Type B pancreatic cell (in vitro differentiated cells): Measurements from ENCODE around the gene CAMK1D. TPM values are rescaled to one million over a fixed set of nuclear protein-coding genes. Genes with fewer than 3 reads are reported as not detected.

ENCODE experiments used
- DNase-seq: peaks from one replicate; pipeline ENCODE4 v3.0.0; 2021; ENCODE audit warnings: mixed read lengths; ENCODE audit not compliant: unreplicated experiment; ENCODE audit errors: extremely low spot score
- H3K27ac Mint-ChIP-seq: 2 replicates; pipeline ENCODE4 v1.8.0; 2021; ENCODE audit warnings: mild to moderate bottlenecking, mixed read lengths
- H3K27me3 Mint-ChIP-seq: 2 replicates; pipeline ENCODE4 v1.8.0; 2021; ENCODE audit warnings: mixed read lengths
- H3K36me3 Mint-ChIP-seq: 2 replicates; pipeline ENCODE4 v1.8.0; 2021; ENCODE audit warnings: mixed read lengths
- H3K4me1 Mint-ChIP-seq: one replicate; pipeline ENCODE4 v1.8.0; 2021; ENCODE audit warnings: mixed read lengths; ENCODE audit not compliant: unreplicated experiment
- H3K4me3 Mint-ChIP-seq: 2 replicates; pipeline ENCODE4 v1.8.0; 2021; ENCODE audit warnings: mild to moderate bottlenecking, mixed read lengths
- H3K9me3 Mint-ChIP-seq: 2 replicates; pipeline ENCODE4 v1.8.0; 2021; ENCODE audit warnings: mixed read lengths
- total RNA-seq: library from RNA; stranded (reverse); gene quantifications from 2 replicates; pipeline ENCODE4 v1.2.1, GENCODE V29; 2021; ENCODE audit warnings: low replicate concordance
- TF ChIP-seq, protein P1 (sequence below): fragments of 200-600 bp; sonication (generic); conservative IDR thresholded peaks from 2 replicates; pipeline ENCODE4 v1.5.0; 2021; ENCODE audit warnings: antibody characterized with exemption, mild to moderate bottlenecking

CAMK1D gene
- total RNA-seq, 1 donor from 2014 or later, result 12.2 TPM

DNA sequence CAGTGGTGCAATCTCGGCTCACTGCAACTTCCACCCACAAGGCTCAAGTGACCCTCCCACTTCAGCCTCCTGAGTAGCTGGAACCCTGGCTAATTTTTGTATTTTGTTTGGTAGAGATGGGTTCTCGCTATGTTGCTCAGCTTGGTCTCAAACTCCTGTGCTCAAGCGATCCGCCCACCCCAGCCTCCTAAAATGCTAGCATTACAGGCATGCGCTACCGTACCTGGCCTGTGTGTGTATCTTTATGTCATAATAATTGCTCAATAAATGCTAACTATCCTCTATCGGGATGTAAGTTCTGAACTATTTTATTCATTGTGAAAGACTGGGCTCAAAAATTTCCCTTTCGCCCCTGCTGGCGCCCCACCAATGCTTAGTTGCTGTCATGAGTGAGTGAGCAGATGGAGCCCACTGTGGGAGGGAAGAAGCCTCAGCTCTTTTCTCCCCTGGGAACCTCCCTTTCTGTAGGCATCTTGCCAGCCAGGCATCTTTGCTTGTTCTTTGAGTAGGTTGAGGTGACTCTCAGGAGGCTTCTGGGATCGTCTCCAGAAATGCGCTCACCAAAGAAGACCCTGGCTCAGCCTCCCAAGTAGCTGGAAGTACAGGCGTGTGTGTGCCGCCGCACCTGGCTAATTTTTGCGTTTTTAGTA is 38.3 kb downstream of the CAMK1D start:
- H3K36me3 Mint-ChIP-seq, result peaks cover 4% of the 10 kb centered on the region
- peaks cover 11% of the 10 kb centered on the region for H3K9me3 Mint-ChIP-seq
- H3K27ac Mint-ChIP-seq, result no peak overlapping the region

DNA sequence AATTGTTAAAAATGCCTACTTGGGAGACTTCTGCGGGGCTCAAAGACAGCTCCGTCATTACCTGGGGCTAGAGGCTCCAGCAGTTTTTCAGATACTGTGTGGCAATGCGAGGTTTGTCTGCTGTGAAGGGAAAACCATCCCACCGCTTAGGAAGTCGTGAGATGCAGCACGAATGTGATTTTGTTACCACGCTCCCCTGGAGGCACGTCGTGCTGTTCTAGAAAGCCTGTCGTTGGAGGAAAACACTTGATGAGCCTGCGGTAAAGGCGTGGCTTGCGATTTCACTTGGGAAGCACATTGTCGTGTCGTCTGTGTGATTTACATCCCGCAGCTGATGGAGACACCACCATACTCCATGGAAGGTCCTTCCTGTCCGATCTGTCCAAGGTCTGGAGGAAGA is 39.3 kb downstream of the CAMK1D start:
- peaks cover 11% of the 10 kb centered on the region for H3K9me3 Mint-ChIP-seq
- H3K4me1 Mint-ChIP-seq, result peaks cover 4% of the 10 kb centered on the region
- H3K36me3 Mint-ChIP-seq, result peaks cover 4% of the 10 kb centered on the region
- H3K27me3 Mint-ChIP-seq, result no peaks in the 10 kb centered on the region
- H3K4me3 Mint-ChIP-seq, result no peak overlapping the region
- TF ChIP-seq, protein P1, sequence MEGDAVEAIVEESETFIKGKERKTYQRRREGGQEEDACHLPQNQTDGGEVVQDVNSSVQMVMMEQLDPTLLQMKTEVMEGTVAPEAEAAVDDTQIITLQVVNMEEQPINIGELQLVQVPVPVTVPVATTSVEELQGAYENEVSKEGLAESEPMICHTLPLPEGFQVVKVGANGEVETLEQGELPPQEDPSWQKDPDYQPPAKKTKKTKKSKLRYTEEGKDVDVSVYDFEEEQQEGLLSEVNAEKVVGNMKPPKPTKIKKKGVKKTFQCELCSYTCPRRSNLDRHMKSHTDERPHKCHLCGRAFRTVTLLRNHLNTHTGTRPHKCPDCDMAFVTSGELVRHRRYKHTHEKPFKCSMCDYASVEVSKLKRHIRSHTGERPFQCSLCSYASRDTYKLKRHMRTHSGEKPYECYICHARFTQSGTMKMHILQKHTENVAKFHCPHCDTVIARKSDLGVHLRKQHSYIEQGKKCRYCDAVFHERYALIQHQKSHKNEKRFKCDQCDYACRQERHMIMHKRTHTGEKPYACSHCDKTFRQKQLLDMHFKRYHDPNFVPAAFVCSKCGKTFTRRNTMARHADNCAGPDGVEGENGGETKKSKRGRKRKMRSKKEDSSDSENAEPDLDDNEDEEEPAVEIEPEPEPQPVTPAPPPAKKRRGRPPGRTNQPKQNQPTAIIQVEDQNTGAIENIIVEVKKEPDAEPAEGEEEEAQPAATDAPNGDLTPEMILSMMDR, result no peak
- H3K27ac Mint-ChIP-seq, result no peak overlapping the region
- DNase-seq, result no peak

More for the DNA sequence above, 38.3 kb downstream of the CAMK1D start:
- Mint-ChIP-seq H3K4me3 (no peak overlapping the region), H3K27me3 (no peaks in the 10 kb centered on the region), H3K4me1 (peaks cover 4% of the 10 kb centered on the region)
- no peak for DNase-seq
- TF ChIP-seq, protein P1, result no peak

DNA sequence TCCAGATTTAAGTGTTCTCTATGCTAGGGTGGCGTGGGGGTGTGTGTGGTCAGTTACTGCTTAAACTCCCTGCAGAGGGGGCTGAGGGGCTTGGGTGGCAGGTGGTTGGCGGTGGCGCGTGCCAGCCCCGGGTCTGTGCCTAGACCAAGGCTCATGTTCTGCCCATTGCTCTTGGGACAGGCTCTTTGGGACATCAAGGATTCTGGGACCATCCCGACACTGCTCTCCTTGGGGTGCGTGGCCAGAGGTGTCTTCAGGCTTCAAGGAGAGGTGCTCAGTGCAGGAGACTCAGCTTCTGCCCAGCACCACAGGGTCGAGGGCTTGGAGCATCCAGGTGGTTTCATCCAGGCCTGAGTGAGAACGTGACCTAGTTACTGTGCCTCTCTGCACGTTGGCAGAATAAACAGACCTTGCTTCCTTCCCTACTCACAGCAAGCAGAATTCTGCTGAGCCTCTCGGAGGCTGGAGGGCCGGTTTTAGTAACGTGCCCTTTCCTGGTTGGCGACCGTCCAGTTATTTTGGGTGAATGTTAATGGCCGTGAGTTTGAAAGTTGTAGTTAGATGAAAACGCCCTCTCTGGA is 39.9 kb downstream of the CAMK1D start:
- Mint-ChIP-seq H3K27ac (no peak overlapping the region), H3K4me1 (peaks cover 4% of the 10 kb centered on the region), H3K36me3 (peaks cover 4% of the 10 kb centered on the region), H3K9me3 (peaks cover 11% of the 10 kb centered on the region), H3K4me3 (no peak overlapping the region), H3K27me3 (no peaks in the 10 kb centered on the region)
- TF ChIP-seq, protein P1, result no peak
- DNase-seq, result no peak

DNA sequence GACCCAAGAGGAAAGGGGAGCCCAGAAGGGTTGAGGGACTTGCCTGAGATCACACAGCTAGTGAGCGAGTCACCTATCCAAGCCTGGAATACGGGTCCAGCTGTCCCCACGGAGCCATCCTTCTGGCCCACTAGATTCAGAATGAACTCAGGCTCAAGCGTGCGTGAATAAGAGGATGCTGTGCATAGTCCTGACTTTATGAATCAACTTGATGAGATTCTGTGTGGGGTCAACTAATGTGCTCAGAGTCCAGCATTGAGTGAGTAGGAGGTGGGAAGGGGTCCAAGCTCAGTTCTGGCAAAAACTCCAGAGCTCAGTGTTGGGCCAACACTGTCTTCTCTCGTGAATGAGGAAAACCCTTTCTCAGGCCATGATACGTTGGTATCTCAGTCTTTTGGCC is 41.4 kb downstream of the CAMK1D start:
- no peak for DNase-seq
- Mint-ChIP-seq H3K27ac (no peak overlapping the region), H3K9me3 (no peaks in the 10 kb centered on the region), H3K4me3 (no peak overlapping the region), H3K36me3 (no peaks in the 10 kb centered on the region), H3K27me3 (no peaks in the 10 kb centered on the region), H3K4me1 (peaks cover 4% of the 10 kb centered on the region)
- TF ChIP-seq, protein P1, result no peak

DNA sequence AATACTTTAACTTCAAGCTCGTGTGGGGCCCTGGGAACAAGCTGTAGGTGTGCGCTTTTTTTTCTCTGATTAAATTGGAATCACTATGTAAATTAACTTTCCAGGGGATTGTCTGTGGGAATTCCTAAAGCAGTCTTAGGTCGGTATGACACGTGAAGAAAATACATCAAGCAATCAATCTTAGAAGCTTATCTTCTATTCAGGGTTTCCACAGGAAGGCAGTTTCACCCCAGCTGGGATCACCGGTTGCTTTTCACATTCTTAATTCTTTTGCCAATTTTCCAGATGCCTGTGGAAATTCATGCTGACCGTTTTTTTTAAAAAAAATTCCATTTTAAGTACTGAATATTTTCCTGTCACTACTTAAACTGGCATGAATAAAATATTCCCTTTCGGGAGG is 41.9 kb downstream of the CAMK1D start:
- no peak for DNase-seq
- TF ChIP-seq, protein P1, result no peak
- H3K36me3 Mint-ChIP-seq, result no peaks in the 10 kb centered on the region
- no peak overlapping the region for H3K27ac Mint-ChIP-seq
- no peaks in the 10 kb centered on the region for H3K9me3 Mint-ChIP-seq
- peaks cover 5% of the 10 kb centered on the region for H3K4me1 Mint-ChIP-seq
- H3K27me3 Mint-ChIP-seq, result no peaks in the 10 kb centered on the region
- H3K4me3 Mint-ChIP-seq, result no peak overlapping the region
